ENCODE results near the gene ASIC1.
"Not testable (repeated sequence)": the region's sequence is repeated elsewhere in the genome, so short reads cannot be mapped to it uniquely, and the experiment has no call there.

- TF ChIP-seq CTCF, POLR2A, POLR2AphosphoS5 (IDR thresholded peaks at IDR 0.05): not testable (repeated sequence)
Measured at GRCh38 chr12:50030449-50030848, 26.9 kb upstream of the ASIC1 start.
